HCT116 (cell line): ENCODE measurements around the gene CDH4.

ENCODE experiments used
- CTCF ChIP-seq, 3 experiments: fragments of 200-600 bp in 1 of 3; sonication (generic) in 1 of 3; IDR thresholded peaks in 2 of 3; conservative IDR thresholded peaks in 1 of 3; 2 replicates each; pipeline ENCODE4 v1.5.1; 2012 to 2017; ENCODE audit warnings: low read depth in 2 of 3, low read length in 2 of 3, antibody characterized with exemption in 1 of 3, borderline replicate concordance in 1 of 3, control low read depth in 1 of 3, mild to moderate bottlenecking in 1 of 3, mixed read lengths in 1 of 3, mixed run types in 1 of 3, moderate library complexity in 1 of 3; ENCODE audit not compliant: insufficient read depth in 1 of 3
- EGR1 ChIP-seq: IDR thresholded peaks from 2 replicates; pipeline ENCODE4 v1.6.1; 2012; ENCODE audit warnings: low read depth
- JUND ChIP-seq: IDR thresholded peaks from 2 replicates; pipeline ENCODE4 v1.6.1; 2012
- POLR2A ChIP-seq: IDR thresholded peaks from 2 replicates; pipeline ENCODE4 v1.7.0; 2011; ENCODE audit warnings: borderline replicate concordance; ENCODE audit not compliant: insufficient read depth, insufficient read length; ENCODE audit errors: extremely low read depth
- POLR2AphosphoS5 ChIP-seq: IDR thresholded peaks from 2 replicates; pipeline ENCODE4 v1.6.1; 2011; ENCODE audit warnings: mild to moderate bottlenecking, low read depth, low read length, moderate library complexity
- REST ChIP-seq: IDR thresholded peaks from 2 replicates; pipeline ENCODE4 v1.6.1; 2012; ENCODE audit warnings: low read depth
- SP1 ChIP-seq: IDR thresholded peaks from 2 replicates; pipeline ENCODE4 v1.6.1; 2012; ENCODE audit warnings: low read depth
- TCF7L2 ChIP-seq: IDR thresholded peaks from 2 replicates; pipeline ENCODE4 v1.7.0; 2011; ENCODE audit warnings: borderline replicate concordance, inconsistent platforms; ENCODE audit not compliant: insufficient read depth, insufficient read length; ENCODE audit errors: extremely low read depth
- YY1 ChIP-seq: IDR thresholded peaks from 2 replicates; pipeline ENCODE4 v1.6.1; 2011; ENCODE audit warnings: low read length, low read depth, moderate library complexity, mild to moderate bottlenecking; ENCODE audit not compliant: insufficient replicate concordance; ENCODE audit errors: extremely low read depth
- ZNF274 ChIP-seq: fragments of 200-500 bp; sonication (Bioruptor generic); IDR thresholded peaks from 2 replicates; pipeline ENCODE4 v1.6.1; 2014; ENCODE audit warnings: mild to moderate bottlenecking, low read depth, low read length, inconsistent platforms

- TF ChIP-seq CTCF (IDR thresholded peaks at IDR 0.05 in 2 of 3, conservative IDR thresholded peaks at IDR 0.05 in 1 of 3; ENCODE audit: borderline replicate concordance in 1 of 3, insufficient read depth in 1 of 3, low read depth in 2 of 3, low read length in 2 of 3), result no peak
- TF ChIP-seq POLR2A, result no peak
- TF ChIP-seq POLR2AphosphoS5, result no peak
- TF ChIP-seq ZNF274, result no peak
- TF ChIP-seq YY1, result no peak
- no peak for TF ChIP-seq TCF7L2
- TF ChIP-seq EGR1, result no peak
- no peak for TF ChIP-seq SP1
- TF ChIP-seq JUND, result no peak
- TF ChIP-seq REST, result no peak
These were observed 80.2 kb downstream of the CDH4 start for GRCh38 chr20:61332016-61332975.
